GM18870 (cell line): ENCODE data around the gene NPDC1.
A peak's percentile ranks its signal among the peaks of the same experiment; 100 is the strongest.

Source experiments
- ATAC-seq: cut with Tn5 transposase; IDR thresholded peaks from one replicate; pipeline ENCODE4 v1.9.1; 2021; ENCODE audit warnings: moderate library complexity; ENCODE audit not compliant: unreplicated experiment

Gene NPDC1

GRCh38 chr9:137046088-137046787, at the start of gene NPDC1:
TSS of gene NPDC1 (minus strand) at chr9:137046177. CDS start at chr9:137045989, 188 bp downstream.
- no peak for ATAC-seq

GRCh38 chr9:137089232-137089947, 43.4 kb upstream of the NPDC1 start:
- no peak for ATAC-seq

- no peak for ATAC-seq
Measured at GRCh38 chr9:137088121-137088520, 42.1 kb upstream of the NPDC1 start.

GRCh38 chr9:137087409-137087925, 41.5 kb upstream of the NPDC1 start:
- ATAC-seq = no peak

GRCh38 chr9:137086531-137087408, 40.8 kb upstream of the NPDC1 start, which contains the start of gene MAN1B1:
TSS of gene MAN1B1 (plus strand) at chr9:137086985. CDS start at chr9:137087000, 15 bp downstream.
- ATAC-seq = peak; percentile 74

GRCh38 chr9:137085920-137086530, 40.0 kb upstream of the NPDC1 start:
- peak; percentile 3 for ATAC-seq

- no peak for ATAC-seq
Measured at GRCh38 chr9:137084526-137084925, 38.5 kb upstream of the NPDC1 start.

- ATAC-seq = no peak
Measured at GRCh38 chr9:137083394-137084004, 37.5 kb upstream of the NPDC1 start.

- ATAC-seq = no peak
Measured at GRCh38 chr9:137082925-137083290, 36.9 kb upstream of the NPDC1 start.

- no peak for ATAC-seq
Measured at GRCh38 chr9:137082222-137082924, 36.4 kb upstream of the NPDC1 start.

- ATAC-seq = no peak
Measured at GRCh38 chr9:137080260-137081122, 34.5 kb upstream of the NPDC1 start.

GRCh38 chr9:137079401-137079787, 33.4 kb upstream of the NPDC1 start:
- no peak for ATAC-seq

- ATAC-seq = no peak
Measured at GRCh38 chr9:137078701-137079400, 32.9 kb upstream of the NPDC1 start.

GRCh38 chr9:137077758-137078693, 32.0 kb upstream of the NPDC1 start:
- no peak for ATAC-seq

- no peak for ATAC-seq
Measured at GRCh38 chr9:137077010-137077747, 31.2 kb upstream of the NPDC1 start, which contains the start of gene UAP1L1. TSS of gene UAP1L1 (plus strand) at chr9:137077517. CDS start at chr9:137077533, 16 bp downstream.

- no peak for ATAC-seq
Measured at GRCh38 chr9:137076636-137077009, 30.6 kb upstream of the NPDC1 start.
